Measurements from ENCODE around the gene UBN2. TPM values are rescaled to one million over a fixed set of nuclear protein-coding genes. Genes with fewer than 3 reads are reported as not detected.

Gene UBN2
- polyA plus RNA-seq, 1 donor (not counting 4 experiments of a cell fraction or from before 2014, with no cell fraction given): 3.0 TPM

DNA sequence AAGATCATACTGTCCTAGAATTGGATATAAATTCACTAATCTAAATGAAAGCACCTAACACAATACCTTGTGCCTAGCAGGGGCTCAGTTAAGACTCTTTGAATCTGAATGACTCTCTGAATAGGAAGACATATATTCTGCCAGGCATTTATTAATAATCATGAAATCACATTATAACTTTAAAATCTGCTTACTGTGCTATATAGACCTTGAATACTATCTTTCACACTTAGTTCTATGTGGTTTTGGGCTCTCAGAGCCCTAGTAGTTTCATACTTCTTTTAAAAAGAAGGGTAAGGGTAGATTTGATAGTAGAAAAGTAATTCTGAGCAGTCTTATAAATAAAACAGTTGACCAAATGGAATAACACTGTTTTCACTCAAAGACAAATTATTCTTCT lies 10.2 kb downstream of the UBN2 start:
- DNase-seq (ENCODE audit: low read depth, low spot score): no peak
- H3K9me1 ChIP-seq (ENCODE audit: control insufficient read depth, extremely low read depth, insufficient read depth, low read length): no peaks in the 10 kb centered on the region
- peaks cover under 1% of the 10 kb centered on the region for H3K79me2 ChIP-seq (ENCODE audit: control insufficient read depth, insufficient read depth, low read length)
- H3K4me1 ChIP-seq (ENCODE audit: control insufficient read depth, extremely low read depth, insufficient read depth, low read length): peaks cover 12% of the 10 kb centered on the region
- H3K4me2 ChIP-seq (ENCODE audit: control insufficient read depth, extremely low read depth, insufficient read depth, low read depth, low read length): no peak overlapping the region
- no peak overlapping the region for H3K4me3 ChIP-seq (ENCODE audit: control insufficient read depth in 2 of 3, extremely low read depth in 1 of 3, insufficient read depth in 2 of 3, low read depth in 1 of 3, low read length in 3 of 3)
- H3K36me3 ChIP-seq (ENCODE audit: control insufficient read depth in 2 of 2, extremely low read depth in 1 of 2, insufficient read depth in 2 of 2, low read length in 2 of 2): peaks cover 1 to 4% of the 10 kb centered on the region in 2 experiments
- no peak overlapping the region for H3K9ac ChIP-seq (ENCODE audit: control insufficient read depth, extremely low read depth, insufficient read depth, low read length)
- no peaks in the 10 kb centered on the region for H3K9me3 ChIP-seq (ENCODE audit: control insufficient read depth, low read depth, low read length)
- H2AFZ ChIP-seq (ENCODE audit: control insufficient read depth, low read length): no peak overlapping the region
- no peaks in the 10 kb centered on the region for H4K20me1 ChIP-seq (ENCODE audit: control insufficient read depth, extremely low read depth, insufficient read depth, low read length)
- dilution Hi-C loops (cut with MboI; ENCODE audit: extremely low pct_ligation_motif_present, low sequenced_read_pairs): no loop called here
- no peak overlapping the region for H3K27ac ChIP-seq (ENCODE audit: control insufficient read depth, insufficient read depth, low read length)
- TF ChIP-seq EZH2 (IDR thresholded peaks at IDR 0.05; ENCODE audit: low read length): no peak
- TF ChIP-seq, protein P1, sequence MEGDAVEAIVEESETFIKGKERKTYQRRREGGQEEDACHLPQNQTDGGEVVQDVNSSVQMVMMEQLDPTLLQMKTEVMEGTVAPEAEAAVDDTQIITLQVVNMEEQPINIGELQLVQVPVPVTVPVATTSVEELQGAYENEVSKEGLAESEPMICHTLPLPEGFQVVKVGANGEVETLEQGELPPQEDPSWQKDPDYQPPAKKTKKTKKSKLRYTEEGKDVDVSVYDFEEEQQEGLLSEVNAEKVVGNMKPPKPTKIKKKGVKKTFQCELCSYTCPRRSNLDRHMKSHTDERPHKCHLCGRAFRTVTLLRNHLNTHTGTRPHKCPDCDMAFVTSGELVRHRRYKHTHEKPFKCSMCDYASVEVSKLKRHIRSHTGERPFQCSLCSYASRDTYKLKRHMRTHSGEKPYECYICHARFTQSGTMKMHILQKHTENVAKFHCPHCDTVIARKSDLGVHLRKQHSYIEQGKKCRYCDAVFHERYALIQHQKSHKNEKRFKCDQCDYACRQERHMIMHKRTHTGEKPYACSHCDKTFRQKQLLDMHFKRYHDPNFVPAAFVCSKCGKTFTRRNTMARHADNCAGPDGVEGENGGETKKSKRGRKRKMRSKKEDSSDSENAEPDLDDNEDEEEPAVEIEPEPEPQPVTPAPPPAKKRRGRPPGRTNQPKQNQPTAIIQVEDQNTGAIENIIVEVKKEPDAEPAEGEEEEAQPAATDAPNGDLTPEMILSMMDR (optimal IDR thresholded peaks at IDR 0.05 in 1 of 3, IDR thresholded peaks at IDR 0.05 in 1 of 3, conservative IDR thresholded peaks at IDR 0.05 in 1 of 3; ENCODE audit: extremely low read depth in 1 of 3, insufficient read depth in 2 of 3, low read length in 3 of 3): no peak
- FAIRE-seq: no peak
- no peaks in the 10 kb centered on the region for H3K27me3 ChIP-seq (ENCODE audit: control insufficient read depth, extremely low read depth, insufficient read depth, low read length)

DNA sequence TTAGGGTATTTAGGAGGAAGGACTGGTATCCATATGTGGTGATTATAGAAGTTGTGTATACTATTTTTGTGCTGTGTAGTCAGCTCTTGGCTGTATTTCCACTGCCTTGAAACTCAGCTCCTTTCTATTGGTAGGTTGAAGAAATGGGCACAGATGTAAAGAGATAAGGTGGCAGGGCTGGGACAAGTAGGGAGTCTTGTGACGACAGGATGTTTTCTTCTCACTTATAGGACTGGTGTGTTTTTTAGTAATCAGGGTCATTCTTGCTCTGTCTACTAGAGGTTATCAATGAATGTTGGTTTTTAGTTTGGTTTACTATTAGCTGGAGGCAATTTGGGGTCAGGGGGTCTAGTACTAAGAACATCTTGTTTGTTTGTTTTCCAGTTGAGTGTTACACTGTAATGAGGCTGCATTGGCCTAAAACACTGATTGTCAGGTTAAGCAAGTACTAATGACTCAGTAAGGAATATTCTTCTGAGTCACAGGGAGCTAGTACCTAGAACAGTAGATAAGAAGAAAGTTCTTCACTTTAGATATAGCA lies 11.8 kb downstream of the UBN2 start:
- dilution Hi-C loops (cut with MboI; ENCODE audit: extremely low pct_ligation_motif_present, low sequenced_read_pairs): no loop called here
- FAIRE-seq: peak; percentile 70

More for the DNA sequence above, 11.8 kb downstream of the UBN2 start:
- H3K79me2 ChIP-seq (ENCODE audit: control insufficient read depth, insufficient read depth, low read length): no peaks in the 10 kb centered on the region
- no peaks in the 10 kb centered on the region for H3K9me1 ChIP-seq (ENCODE audit: control insufficient read depth, extremely low read depth, insufficient read depth, low read length)
- no peaks in the 10 kb centered on the region for H4K20me1 ChIP-seq (ENCODE audit: control insufficient read depth, extremely low read depth, insufficient read depth, low read length)
- H3K4me3 ChIP-seq (ENCODE audit: control insufficient read depth in 2 of 3, extremely low read depth in 1 of 3, insufficient read depth in 2 of 3, low read depth in 1 of 3, low read length in 3 of 3): no peak overlapping the region
- H3K4me2 ChIP-seq (ENCODE audit: control insufficient read depth, extremely low read depth, insufficient read depth, low read depth, low read length): peak overlapping the region; percentile 52
- peak; percentile 32 for DNase-seq (ENCODE audit: low read depth, low spot score)
- TF ChIP-seq EZH2 (IDR thresholded peaks at IDR 0.05; ENCODE audit: low read length): no peak
- TF ChIP-seq, protein P1 (optimal IDR thresholded peaks at IDR 0.05 in 1 of 3, IDR thresholded peaks at IDR 0.05 in 1 of 3, conservative IDR thresholded peaks at IDR 0.05 in 1 of 3; ENCODE audit: extremely low read depth in 1 of 3, insufficient read depth in 2 of 3, low read length in 3 of 3): no peak
- no peaks in the 10 kb centered on the region for H3K27me3 ChIP-seq (ENCODE audit: control insufficient read depth, extremely low read depth, insufficient read depth, low read length)
- H3K9me3 ChIP-seq (ENCODE audit: control insufficient read depth, low read depth, low read length): no peaks in the 10 kb centered on the region
- H3K4me1 ChIP-seq (ENCODE audit: control insufficient read depth, extremely low read depth, insufficient read depth, low read length): peaks cover 10% of the 10 kb centered on the region
- H3K36me3 ChIP-seq (ENCODE audit: control insufficient read depth in 2 of 2, extremely low read depth in 1 of 2, insufficient read depth in 2 of 2, low read length in 2 of 2): no peaks in the 10 kb centered on the region
- H3K9ac ChIP-seq (ENCODE audit: control insufficient read depth, extremely low read depth, insufficient read depth, low read length): peak overlapping the region; percentile 8
- H3K27ac ChIP-seq (ENCODE audit: control insufficient read depth, insufficient read depth, low read length): peak overlapping the region; percentile 62
- H2AFZ ChIP-seq (ENCODE audit: control insufficient read depth, low read length): no peak overlapping the region

Data from keratinocyte (primary cell).